Lung (tissue), 12 donors: Measurements from ENCODE around the gene DENND1A. TPM values are rescaled to one million over a fixed set of nuclear protein-coding genes. Genes with fewer than 3 reads are reported as not detected.
"Not testable (repeated sequence)": the region's sequence is repeated elsewhere in the genome, so short reads cannot be mapped to it uniquely, and the experiment has no call there.

Source experiments
- ATAC-seq: fragments of 200-7000 bp; cut with Tn5 transposase; one replicate; pipeline ENCODE4 v1.9.1; 2020; ENCODE audit warnings: moderate number of reproducible peaks; ENCODE audit not compliant: insufficient read depth, low FRiP score
- DNase-seq, 3 donors: peaks; one replicate each; pipeline ENCODE4 v3.0.0-alpha.2; 2013 to 2017
- H3K27ac ChIP-seq, 2 donors: one replicate each; pipeline ENCODE4 v1.5.1; 2013; ENCODE audit warnings: mild to moderate bottlenecking in 2 of 2, moderate library complexity in 2 of 2, control low read depth in 1 of 2, inconsistent platforms in 1 of 2, low read depth in 1 of 2, low read length in 1 of 2
- H3K27me3 ChIP-seq, 3 donors: one replicate each; pipeline ENCODE4 v1.5.1; 2013; ENCODE audit warnings: low read length in 2 of 3; ENCODE audit not compliant: control insufficient read depth in 3 of 3, insufficient read depth in 3 of 3
- H3K36me3 ChIP-seq, 4 donors: one replicate each; pipeline ENCODE4 v1.5.1; 2013; ENCODE audit warnings: low read length in 4 of 4, mild to moderate bottlenecking in 1 of 4, moderate library complexity in 1 of 4; ENCODE audit not compliant: control insufficient read depth in 4 of 4, insufficient read depth in 4 of 4
- H3K4me1 ChIP-seq, 5 donors: one replicate each; pipeline ENCODE4 v1.5.1; 2013; ENCODE audit warnings: low read length in 5 of 5, mild to moderate bottlenecking in 2 of 5, moderate library complexity in 1 of 5; ENCODE audit not compliant: control insufficient read depth in 5 of 5, insufficient read depth in 5 of 5
- H3K4me3 ChIP-seq: one replicate; pipeline ENCODE4 v1.5.1; 2013; ENCODE audit warnings: mild to moderate bottlenecking, control low read depth, moderate library complexity
- H3K9ac ChIP-seq, 2 donors: one replicate each; pipeline ENCODE4 v1.5.1; 2013; ENCODE audit warnings: low read length in 2 of 2, control low read depth in 1 of 2; ENCODE audit not compliant: insufficient read depth in 1 of 2
- H3K9me3 ChIP-seq, 4 donors: one replicate each; pipeline ENCODE4 v1.5.1; 2013; ENCODE audit warnings: low read length in 3 of 4, mild to moderate bottlenecking in 1 of 4, moderate library complexity in 1 of 4; ENCODE audit not compliant: control insufficient read depth in 4 of 4, insufficient read depth in 3 of 4
- WGBS, 2 donors: extraction: QIAGEN DNeasy Blood & Tissue Kit; methylation state at CpG; one replicate each; pipeline ENCODE4 v1.1.7; 2013; 5-methylcytosine and 5-hydroxymethylcytosine counted together
- polyA plus RNA-seq, 2 donors: library from polyadenylated mRNA; stranded (reverse); fragments of 200-250 nt; gene quantifications; one replicate each; pipeline ENCODE4 v1.2.1, GENCODE V29; 2013
- total RNA-seq, 2 donors: library from RNA; depleted of rRNA in 1 of 2; stranded (reverse); fragments of >200 nt in 1 of 2; gene quantifications; one replicate each; pipeline ENCODE4 v1.2.1, GENCODE V29; 2014 to 2021
- TF ChIP-seq, protein P1 (sequence below): IDR thresholded peaks from 2 replicates; pipeline ENCODE4 v1.5.1; 2012; ENCODE audit warnings: mild to moderate bottlenecking; ENCODE audit errors: control extremely low read depth, extremely low read depth
- donor health status: control.
- donor health status: control.
- donor health status: Bipolar disorder and iron deficiency.
- donor health status: healthy.
- donor health status: DM: yes; HTN: yes; CAD: no.

DENND1A gene
- total and polyA plus RNA-seq, 4 donors = 5.7 to 29.8 (median 14.5) TPM

DNA sequence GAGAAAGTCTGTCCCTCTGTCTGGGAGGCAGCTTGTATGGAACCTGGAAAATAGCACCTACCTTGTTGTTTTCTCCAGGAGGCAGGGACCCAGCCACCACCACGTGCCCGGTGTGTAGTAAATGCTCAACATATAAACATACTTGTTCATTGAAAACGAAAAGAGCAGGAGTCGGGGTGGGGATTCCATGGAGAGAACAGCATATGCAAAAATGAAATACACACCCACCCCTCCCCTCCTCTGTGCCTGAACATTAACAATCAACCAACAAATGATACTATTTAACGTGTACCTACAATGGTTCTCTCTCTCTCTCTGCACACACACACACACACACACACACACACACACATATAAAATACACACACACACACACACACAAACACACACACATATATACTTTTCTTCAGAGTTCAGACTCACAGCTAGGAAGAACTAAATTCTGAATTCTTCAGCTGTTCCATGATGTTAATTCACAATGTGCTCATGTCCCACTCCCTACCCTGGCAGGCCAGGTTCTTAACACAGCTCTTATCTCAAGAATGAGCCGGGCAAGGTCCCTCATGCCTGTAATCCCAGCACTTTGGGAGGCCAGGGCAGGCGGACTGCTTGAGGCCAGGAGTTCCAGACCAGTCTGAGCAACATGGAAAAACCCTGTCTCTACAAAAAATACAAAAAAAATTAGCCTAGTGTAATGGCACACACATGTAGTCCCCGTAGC, 16.3 kb upstream of the DENND1A start:
- DNase-seq (no peak), ATAC-seq (no peak)
- no peaks in the 10 kb centered on the region for H3K9me3 ChIP-seq
- no peak overlapping the region for H3K9ac ChIP-seq
- no peaks in the 10 kb centered on the region for H3K4me1 ChIP-seq
- no peaks in the 10 kb centered on the region for H3K36me3 ChIP-seq
- no peak overlapping the region for H3K27ac ChIP-seq
- H3K27me3 ChIP-seq = peaks cover 0 to 14% (median 0%) of the 10 kb centered on the region in 3 donors
- WGBS, 2 donors = 70 to 89% methylated on average over 8 of the region's 8 CpGs
- no peak overlapping the region for H3K4me3 ChIP-seq
- TF ChIP-seq, protein P1, sequence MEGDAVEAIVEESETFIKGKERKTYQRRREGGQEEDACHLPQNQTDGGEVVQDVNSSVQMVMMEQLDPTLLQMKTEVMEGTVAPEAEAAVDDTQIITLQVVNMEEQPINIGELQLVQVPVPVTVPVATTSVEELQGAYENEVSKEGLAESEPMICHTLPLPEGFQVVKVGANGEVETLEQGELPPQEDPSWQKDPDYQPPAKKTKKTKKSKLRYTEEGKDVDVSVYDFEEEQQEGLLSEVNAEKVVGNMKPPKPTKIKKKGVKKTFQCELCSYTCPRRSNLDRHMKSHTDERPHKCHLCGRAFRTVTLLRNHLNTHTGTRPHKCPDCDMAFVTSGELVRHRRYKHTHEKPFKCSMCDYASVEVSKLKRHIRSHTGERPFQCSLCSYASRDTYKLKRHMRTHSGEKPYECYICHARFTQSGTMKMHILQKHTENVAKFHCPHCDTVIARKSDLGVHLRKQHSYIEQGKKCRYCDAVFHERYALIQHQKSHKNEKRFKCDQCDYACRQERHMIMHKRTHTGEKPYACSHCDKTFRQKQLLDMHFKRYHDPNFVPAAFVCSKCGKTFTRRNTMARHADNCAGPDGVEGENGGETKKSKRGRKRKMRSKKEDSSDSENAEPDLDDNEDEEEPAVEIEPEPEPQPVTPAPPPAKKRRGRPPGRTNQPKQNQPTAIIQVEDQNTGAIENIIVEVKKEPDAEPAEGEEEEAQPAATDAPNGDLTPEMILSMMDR = no peak

DNA sequence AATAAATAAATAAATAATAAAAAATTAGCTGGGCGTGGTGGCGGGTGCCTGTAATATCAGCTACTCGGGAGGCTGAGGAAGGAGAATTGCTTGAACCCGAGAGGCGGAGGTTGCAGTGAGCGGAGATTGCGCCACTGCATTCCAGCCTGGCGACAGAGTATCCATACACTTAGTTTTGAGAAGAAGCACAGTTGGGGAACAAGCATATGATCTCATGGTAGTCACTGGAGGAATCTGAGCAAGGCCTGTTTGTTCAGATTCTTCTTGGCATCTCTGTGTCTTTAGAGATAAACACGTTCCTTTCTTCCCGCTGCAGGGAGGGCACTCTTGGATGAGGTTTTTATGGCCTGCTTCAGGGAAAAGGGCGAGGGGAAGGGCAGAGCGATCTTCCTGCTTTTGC, 15.6 kb upstream of the DENND1A start:
- no peak for ATAC-seq

DNA sequence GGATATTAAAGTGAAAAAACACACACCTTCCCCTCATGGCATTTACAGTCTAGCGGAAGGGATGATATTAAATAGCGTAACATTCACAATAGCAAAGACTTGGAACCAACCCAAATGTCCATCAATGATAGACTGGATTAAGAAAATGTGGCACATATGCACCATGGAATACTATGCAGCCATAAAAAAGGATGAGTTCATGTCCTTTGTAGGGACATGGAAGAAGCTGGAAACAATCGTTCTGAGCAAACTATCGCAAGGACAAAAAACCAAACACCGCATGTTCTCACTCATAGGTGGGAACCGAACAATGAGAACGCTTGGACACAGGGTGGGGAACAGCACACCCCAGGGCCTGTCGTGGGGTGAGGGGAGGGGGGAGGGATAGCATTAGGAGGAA, 14.5 kb upstream of the DENND1A start:
- peaks cover 0 to 14% (median 0%) of the 10 kb centered on the region in 3 donors for H3K27me3 ChIP-seq
- not testable (repeated sequence) for H3K9ac ChIP-seq, H3K4me3 ChIP-seq, H3K9me3 ChIP-seq, DNase-seq, ATAC-seq, H3K4me1 ChIP-seq, H3K27ac ChIP-seq, H3K36me3 ChIP-seq
- WGBS, 2 donors = 94 to 95% methylated on average over 8 of the region's 8 CpGs

More for the DNA sequence above, 15.6 kb upstream of the DENND1A start:
- WGBS, 2 donors = 85 to 89% methylated on average over 12 of the region's 12 CpGs
- Histone ChIP-seq H3K4me3 (no peak overlapping the region), H3K27me3 (peaks cover 0 to 11% (median 0%) of the 10 kb centered on the region in 3 donors), H3K9me3 (no peaks in the 10 kb centered on the region), H3K27ac (no peak overlapping the region), H3K9ac (no peak overlapping the region), H3K36me3 (no peaks in the 10 kb centered on the region), H3K4me1 (no peaks in the 10 kb centered on the region)
- TF ChIP-seq, protein P1 = no peak
- no peak for DNase-seq

DNA sequence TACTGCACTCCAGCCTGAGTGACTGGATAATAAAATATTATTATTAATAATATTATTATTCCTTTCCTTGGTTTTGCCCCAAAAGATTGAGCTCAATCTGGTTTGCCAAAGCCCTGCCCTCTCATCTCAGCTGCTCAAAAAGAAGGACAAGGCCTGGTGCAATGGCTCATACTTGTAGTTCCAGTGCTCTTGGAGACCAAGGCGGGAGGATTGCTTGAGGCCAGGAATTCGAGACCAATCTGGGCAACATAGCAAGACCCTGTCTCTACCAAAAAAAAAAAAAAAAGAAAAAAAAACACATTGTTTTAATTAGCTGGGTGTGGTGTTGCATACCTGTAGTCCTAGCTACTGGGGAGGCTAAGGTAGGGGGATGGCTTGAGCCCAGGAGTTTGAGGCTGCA, 13.7 kb upstream of the DENND1A start:
- peaks cover 0 to 21% (median 0%) of the 10 kb centered on the region in 3 donors for H3K27me3 ChIP-seq
- H3K27ac ChIP-seq = no peak overlapping the region
- H3K9ac ChIP-seq = no peak overlapping the region
- no peaks in the 10 kb centered on the region for H3K4me1 ChIP-seq
- no peaks in the 10 kb centered on the region for H3K9me3 ChIP-seq
- TF ChIP-seq, protein P1 = no peak
- H3K36me3 ChIP-seq = no peaks in the 10 kb centered on the region
- no peak for ATAC-seq
- no peak for DNase-seq
- WGBS, 2 donors = 87 to 92% methylated on average over 2 of the region's 2 CpGs
- H3K4me3 ChIP-seq = no peak overlapping the region
